Gastroesophageal sphincter (tissue), 4 donors: Measurements from ENCODE around the gene PPP1R14B. TPM values are rescaled to one million over a fixed set of nuclear protein-coding genes. Genes with fewer than 3 reads are reported as not detected.
A peak's percentile ranks its signal among the peaks of the same experiment; 100 is the strongest.

Experiments
- ATAC-seq: fragments of 150-250 bp; one replicate; pipeline ENCODE4 v1.9.1; 2016; ENCODE audit warnings: mild to moderate bottlenecking, moderate library complexity
- H3K27ac ChIP-seq, 4 donors: fragments of 200-600 bp; sonication (generic) in 3 of 4; 1 replicate in 3 of 4; 2 replicates in 1 of 4; pipeline ENCODE4 v1.5.1; 2016 to 2019
- H3K27me3 ChIP-seq: fragments of 200-600 bp; sonication (generic); one replicate; pipeline ENCODE4 v1.5.1; 2019
- H3K36me3 ChIP-seq, 2 donors: fragments of 200-600 bp; sonication (generic); one replicate each; pipeline ENCODE4 v1.5.1; 2019; ENCODE audit warnings: control low read depth in 1 of 2
- H3K4me1 ChIP-seq, 3 donors: fragments of 200-600 bp; sonication (generic); 1 replicate in 2 of 3; 2 replicates in 1 of 3; pipeline ENCODE4 v1.5.1; 2016 to 2019; ENCODE audit warnings: control low read depth in 2 of 3
- H3K4me3 ChIP-seq, 2 donors: fragments of 200-600 bp; sonication (generic); one replicate each; pipeline ENCODE4 v1.5.1; 2019; ENCODE audit warnings: mild to moderate bottlenecking in 1 of 2, moderate library complexity in 1 of 2
- H3K9me3 ChIP-seq, 3 donors: fragments of 200-600 bp; sonication (generic); one replicate each; pipeline ENCODE4 v1.5.1; 2017 to 2019; ENCODE audit warnings: control low read depth in 2 of 3
- EP300 ChIP-seq: sonication (generic); formaldehyde crosslinking; IDR thresholded peaks from one replicate; pipeline ENCODE4 v1.6.1; 2017; ENCODE audit warnings: antibody characterized with exemption, mild to moderate bottlenecking
- POLR2A ChIP-seq, 2 donors: fragments of 450-650 bp; IDR thresholded peaks; one replicate each; pipeline ENCODE4 v1.6.1; 2017; ENCODE audit warnings: antibody characterized with exemption in 2 of 2, mild to moderate bottlenecking in 2 of 2, moderate library complexity in 1 of 2
- POLR2AphosphoS5 ChIP-seq: sonication (generic); formaldehyde crosslinking; IDR thresholded peaks from one replicate; pipeline ENCODE4 v1.6.1; 2017; ENCODE audit warnings: antibody characterized with exemption
- WGBS, 2 donors: methylation state at CpG; one replicate each; pipeline ENCODE4 v1.1.5; 2018; ENCODE audit warnings: low coverage in 1 of 2; 5-methylcytosine and 5-hydroxymethylcytosine counted together
- total RNA-seq, 4 donors: library from RNA; depleted of rRNA; stranded (reverse); fragments of >200 nt; gene quantifications; one replicate each; pipeline ENCODE4 v1.1.0, GENCODE V29; 2016
- TF ChIP-seq, protein P1 (sequence below), 4 experiments: fragments of 200-600 bp in 2 of 4; fragments of 450-650 bp in 2 of 4; sonication (generic) in 1 of 4; IDR thresholded peaks; one replicate each; pipeline ENCODE4 v1.5.1; 2017 to 2019; ENCODE audit warnings: antibody characterized with exemption in 4 of 4, mild to moderate bottlenecking in 2 of 4, moderate library complexity in 2 of 4

Gene PPP1R14B
- total RNA-seq, 4 donors from 2014 or later = 37.2 to 123 (median 70.9) TPM

DNA sequence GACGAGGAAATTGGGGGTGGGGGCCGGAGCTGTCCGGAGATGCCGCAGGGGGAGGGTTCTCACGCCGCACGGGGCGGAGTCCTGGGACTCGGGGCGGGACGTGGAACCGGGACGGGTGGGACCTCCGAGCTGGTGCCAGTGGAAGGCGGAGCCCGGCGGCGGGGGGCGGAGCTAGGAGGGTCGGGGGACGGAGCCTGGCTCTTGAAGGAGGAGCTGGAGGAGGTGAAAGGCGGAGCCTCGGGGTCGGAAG, 5.6 kb downstream of the PPP1R14B start:
- ATAC-seq = peak; percentile 92
- Histone ChIP-seq H3K4me1 (peaks cover 0 to 55% (median 39%) of the 10 kb centered on the region in 3 donors), H3K27me3 (no peaks in the 10 kb centered on the region), H3K36me3 (peaks cover 0 to 50% of the 10 kb centered on the region in 2 donors), H3K4me3 (peak overlapping the region; percentile 34 to 95), H3K27ac (peak overlapping the region; percentile 89 to 100 (median 97)), H3K9me3 (no peaks in the 10 kb centered on the region)
- TF ChIP-seq, protein P1, sequence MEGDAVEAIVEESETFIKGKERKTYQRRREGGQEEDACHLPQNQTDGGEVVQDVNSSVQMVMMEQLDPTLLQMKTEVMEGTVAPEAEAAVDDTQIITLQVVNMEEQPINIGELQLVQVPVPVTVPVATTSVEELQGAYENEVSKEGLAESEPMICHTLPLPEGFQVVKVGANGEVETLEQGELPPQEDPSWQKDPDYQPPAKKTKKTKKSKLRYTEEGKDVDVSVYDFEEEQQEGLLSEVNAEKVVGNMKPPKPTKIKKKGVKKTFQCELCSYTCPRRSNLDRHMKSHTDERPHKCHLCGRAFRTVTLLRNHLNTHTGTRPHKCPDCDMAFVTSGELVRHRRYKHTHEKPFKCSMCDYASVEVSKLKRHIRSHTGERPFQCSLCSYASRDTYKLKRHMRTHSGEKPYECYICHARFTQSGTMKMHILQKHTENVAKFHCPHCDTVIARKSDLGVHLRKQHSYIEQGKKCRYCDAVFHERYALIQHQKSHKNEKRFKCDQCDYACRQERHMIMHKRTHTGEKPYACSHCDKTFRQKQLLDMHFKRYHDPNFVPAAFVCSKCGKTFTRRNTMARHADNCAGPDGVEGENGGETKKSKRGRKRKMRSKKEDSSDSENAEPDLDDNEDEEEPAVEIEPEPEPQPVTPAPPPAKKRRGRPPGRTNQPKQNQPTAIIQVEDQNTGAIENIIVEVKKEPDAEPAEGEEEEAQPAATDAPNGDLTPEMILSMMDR (IDR thresholded peaks at IDR 0.05) = no peak
- TF ChIP-seq EP300 (no peak), POLR2A (IDR thresholded peaks at IDR 0.05) (no peak), POLR2AphosphoS5 (no peak)
- 0% methylated on average over 3 of the region's 24 CpGs; no CpG with 5 or more reads in 1 of the 2 donors for WGBS, 2 donors

DNA sequence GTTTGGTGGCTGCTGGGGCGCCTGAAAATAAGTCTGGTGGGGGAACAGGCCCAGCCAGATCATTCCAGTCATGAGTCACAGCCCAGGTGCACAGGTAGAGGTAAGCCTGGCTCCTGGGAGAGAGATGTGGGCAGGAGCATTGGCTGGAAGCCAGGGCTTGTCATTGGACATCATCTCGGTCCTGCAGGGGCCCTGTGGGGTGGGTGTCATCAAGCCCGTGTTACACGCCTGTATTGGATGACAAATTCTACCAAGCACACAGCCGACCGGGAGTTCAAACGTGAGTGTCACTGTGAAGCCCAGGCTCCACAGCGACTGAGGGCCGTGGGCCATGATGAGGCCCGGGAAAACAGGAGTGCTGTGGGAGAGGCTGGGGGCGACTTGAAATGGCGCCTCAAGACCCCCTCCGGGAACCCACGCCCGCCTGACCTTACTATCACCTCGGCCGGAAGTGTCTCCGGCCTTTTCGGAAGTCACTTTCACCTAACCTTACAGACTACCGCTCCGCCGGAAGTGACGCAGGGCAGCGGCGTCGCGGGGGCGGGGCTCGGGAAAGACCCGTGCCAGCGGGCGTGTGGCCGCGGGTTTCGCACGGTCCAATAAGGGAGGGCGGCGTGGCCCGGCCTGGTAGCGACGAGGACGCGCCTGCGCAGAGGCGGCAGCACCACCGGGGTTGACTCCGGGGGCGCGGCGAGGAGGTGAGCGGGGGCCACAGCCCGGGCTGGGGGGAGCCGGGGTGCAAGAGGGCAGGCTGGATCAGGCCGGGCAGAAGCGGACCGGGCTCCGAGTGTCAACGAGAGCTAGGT, 6.1 kb downstream of the PPP1R14B start, which contains the start of gene FKBP2:
FKBP2 (plus strand) TSS at position 661 of the 806 bp plus-strand sequence. CDS start 1,293 bp downstream, outside the sequence.
- TF ChIP-seq POLR2A (IDR thresholded peaks at IDR 0.05) (peak; percentile 79 to 83), EP300 (no peak), POLR2AphosphoS5 (peak; percentile 96)
- TF ChIP-seq, protein P1 (IDR thresholded peaks at IDR 0.05) = no peak
- peak within 1 kb of the TSS; percentile 76 to 95 for H3K4me3 ChIP-seq
- peaks cover 0 to 55% (median 37%) of the 10 kb centered on the region in 3 donors for H3K4me1 ChIP-seq
- no peaks in the 10 kb centered on the region for H3K27me3 ChIP-seq
- WGBS, 2 donors = no CpG with 5 or more reads among the region's 58 CpGs
- no peaks in the 10 kb centered on the region for H3K9me3 ChIP-seq
- H3K36me3 ChIP-seq = peaks cover 0 to 55% of the 10 kb centered on the region in 2 donors
- H3K27ac ChIP-seq = peak within 1 kb of the TSS; percentile 89 to 100 (median 97)
- peak; percentile 88 for ATAC-seq

DNA sequence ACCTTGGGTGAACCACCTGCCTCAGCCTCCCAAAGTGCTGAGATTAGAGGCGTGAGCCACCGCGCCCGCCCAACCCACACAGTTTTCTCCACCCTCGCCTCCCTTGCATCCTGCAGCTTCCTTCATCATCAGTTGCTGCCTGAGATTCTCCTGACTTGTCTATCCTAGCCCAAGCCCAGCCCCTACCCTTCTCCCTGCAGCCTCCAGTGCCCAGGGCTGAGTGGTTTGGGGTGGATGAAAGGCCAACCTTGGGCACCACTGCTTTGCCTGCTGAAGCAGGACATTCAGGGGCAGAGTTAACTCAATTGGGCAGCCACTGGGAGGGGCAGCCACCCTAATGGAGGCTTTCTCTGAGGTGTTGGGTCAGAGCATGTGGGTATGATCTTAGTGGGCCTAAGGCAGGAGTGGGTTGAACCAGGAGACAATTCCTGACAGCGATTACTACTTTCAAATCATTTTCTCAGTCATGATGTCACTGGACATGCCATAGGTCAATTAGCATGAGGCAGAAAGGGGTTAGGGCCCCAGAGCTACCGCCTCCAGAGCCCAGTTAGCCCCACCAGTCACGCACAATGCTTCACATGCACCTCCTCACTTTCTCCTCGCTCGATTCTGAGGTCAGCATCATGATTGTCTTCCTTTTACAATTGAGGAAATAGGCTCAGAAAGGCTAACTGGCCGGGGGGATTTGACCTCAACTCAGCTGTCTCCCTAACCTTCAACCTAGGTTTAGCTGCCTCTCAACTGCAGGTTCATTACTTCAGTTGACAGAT, 6.9 kb downstream of the PPP1R14B start:
- no peaks in the 10 kb centered on the region for H3K9me3 ChIP-seq
- H3K27me3 ChIP-seq = no peaks in the 10 kb centered on the region
- H3K4me3 ChIP-seq = peak overlapping the region; percentile 34 to 95
- 91% methylated on average over 4 of the region's 11 CpGs; no CpG with 5 or more reads in 1 of the 2 donors for WGBS, 2 donors
- H3K36me3 ChIP-seq = peaks cover 0 to 55% of the 10 kb centered on the region in 2 donors
- H3K4me1 ChIP-seq = peaks cover 3 to 55% (median 35%) of the 10 kb centered on the region in 3 donors
- TF ChIP-seq POLR2AphosphoS5 (no peak), POLR2A (IDR thresholded peaks at IDR 0.05) (no peak), EP300 (no peak)
- TF ChIP-seq, protein P1 (IDR thresholded peaks at IDR 0.05) = no peak
- peak overlapping the region; percentile 89 to 100 (median 97) for H3K27ac ChIP-seq
- no peak for ATAC-seq

DNA sequence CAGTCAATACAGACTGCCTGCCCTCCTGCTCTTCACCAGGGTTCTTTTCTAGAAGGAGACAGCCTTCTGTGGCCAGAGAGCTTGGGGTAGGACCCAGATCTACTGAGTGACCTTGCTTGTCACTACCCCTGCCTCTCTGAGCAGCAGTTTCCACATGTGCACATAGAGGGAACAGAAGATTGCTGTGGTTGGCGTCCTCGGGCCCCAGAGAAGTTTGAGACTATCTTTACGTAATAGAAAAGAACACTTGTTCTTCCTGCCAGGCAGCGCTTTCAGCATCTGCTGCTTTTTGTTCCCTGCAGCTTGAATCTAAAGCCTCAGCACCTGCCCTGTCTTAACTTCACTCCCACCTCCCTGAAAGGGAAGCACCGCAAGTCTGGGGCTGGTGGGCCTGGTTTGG, 7.7 kb downstream of the PPP1R14B start:
- Histone ChIP-seq H3K9me3 (no peaks in the 10 kb centered on the region), H3K4me1 (peaks cover 3 to 54% (median 33%) of the 10 kb centered on the region in 3 donors), H3K4me3 (no peak overlapping the region), H3K36me3 (peaks cover 0 to 51% of the 10 kb centered on the region in 2 donors), H3K27me3 (no peaks in the 10 kb centered on the region), H3K27ac (peak overlapping the region in 2 of 4 donors; percentile 95 to 99)
- ATAC-seq = no peak
- TF ChIP-seq EP300 (no peak), POLR2AphosphoS5 (no peak), POLR2A (IDR thresholded peaks at IDR 0.05) (no peak)
- TF ChIP-seq, protein P1 (IDR thresholded peaks at IDR 0.05) = no peak
- WGBS, 2 donors = 74 to 84% methylated on average over 5 of the region's 5 CpGs
